K562 (cell line): ENCODE data around the gene DAGLA. TPM values are rescaled to one million over a fixed set of nuclear protein-coding genes. Genes with fewer than 3 reads are reported as not detected.

Experiments
- ATAC-seq: fragments of 200-7000 bp; cut with Tn5 transposase; 3 replicates; pipeline ENCODE4 v1.9.1; 2020; ENCODE audit warnings: moderate library complexity
- BruUV-seq: library from RNA; stranded (reverse); fragments of 400-500 nt; replicated peaks from 2 replicates; lab custom pipeline; 2021; lab: Mats Ljungman, UMichigan
- CTCF ChIA-PET: fragments of 300-600 bp; formaldehyde crosslinking; extraction: SDS; loops from one replicate; lab custom pipeline; 2021; ENCODE audit warnings: low intra/inter-chr PET ratio; lab: Yijun Ruan, JAX
- POLR2A ChIA-PET: fragments of 300-600, 350-650 bp; sonication (Branson Sonifier 250); formaldehyde crosslinking; extraction: SDS; loops from one replicate; lab custom pipeline; 2021; ENCODE audit warnings: antibody characterized with exemption, inconsistent platforms; lab: Yijun Ruan, JAX
- DNase-seq, 4 experiments: peaks; one replicate each; pipeline versions ENCODE4 v3.0.0 to v3.0.0-alpha.2; 2011 to 2018; ENCODE audit warnings: low spot score in 3 of 4, mixed read lengths in 3 of 4; ENCODE audit errors: extremely low read depth in 1 of 4
- FAIRE-seq: peaks from 2 replicates; lab custom pipeline; 2011; peaks lifted over from hg19 to GRCh38; lab: Jason Lieb, UNC
- H2AFZ ChIP-seq: 2 replicates; pipeline ENCODE4 v1.6.0; 2011; ENCODE audit warnings: low read depth, low read length, control low read depth, inconsistent platforms
- H3K27ac ChIP-seq: fragments of 200-600 bp; 3 replicates; pipeline ENCODE4 v1.8.0; 2011; ENCODE audit warnings: low read depth, mild to moderate bottlenecking, control low read depth, inconsistent platforms, low read length, moderate library complexity, mixed read lengths; ENCODE audit errors: extremely low read depth
- H3K27me3 ChIP-seq, 2 experiments: fragments of 300-600 bp in 1 of 2; 2 replicates in 1 of 2; 3 replicates in 1 of 2; pipeline versions ENCODE4 v1.6.0 to v1.8.0; 2011; ENCODE audit warnings: inconsistent platforms in 2 of 2, low read length in 2 of 2, mild to moderate bottlenecking in 1 of 2, mixed read lengths in 1 of 2, moderate library complexity in 1 of 2; ENCODE audit not compliant: control insufficient read depth in 2 of 2, insufficient read depth in 2 of 2
- H3K36me3 ChIP-seq: fragments of 300-600 bp; 3 replicates; pipeline ENCODE4 v1.8.0; 2011; ENCODE audit warnings: mild to moderate bottlenecking, low read length, inconsistent platforms; ENCODE audit not compliant: control insufficient read depth, insufficient read depth
- H3K4me1 ChIP-seq, 2 experiments: fragments of 200-600 bp in 1 of 2; replicated peaks in 1 of 2; 2 replicates in 1 of 2; 3 replicates in 1 of 2; pipeline versions ENCODE4 v1.5.1 to v1.8.0; 2011; ENCODE audit warnings: inconsistent platforms in 2 of 2, low read length in 2 of 2, mild to moderate bottlenecking in 1 of 2, mixed read lengths in 1 of 2, moderate library complexity in 1 of 2; ENCODE audit not compliant: control insufficient read depth in 2 of 2, insufficient read depth in 2 of 2
- H3K4me2 ChIP-seq: 2 replicates; pipeline ENCODE4 v1.6.1; 2011; ENCODE audit warnings: low read length, control low read depth, inconsistent platforms, mixed read lengths; ENCODE audit not compliant: insufficient read depth
- H3K4me3 ChIP-seq: fragments of 200-600 bp; sonication (generic), shearing (Covaris generic); 2 replicates; pipeline ENCODE4 v1.5.1; 2016; ENCODE audit warnings: control low read depth, inconsistent platforms
- H3K79me2 ChIP-seq: fragments of 200-600 bp; 3 replicates; pipeline ENCODE4 v1.8.0; 2011; ENCODE audit warnings: low read length, inconsistent platforms; ENCODE audit not compliant: control insufficient read depth, insufficient read depth
- H3K9ac ChIP-seq, 2 experiments: 2 replicates each; pipeline versions ENCODE4 v1.6.0 to v1.6.1; 2011; ENCODE audit warnings: low read depth in 2 of 2, low read length in 2 of 2, control low read depth in 1 of 2, inconsistent platforms in 1 of 2, mild to moderate bottlenecking in 1 of 2, mixed read lengths in 1 of 2; ENCODE audit not compliant: insufficient read depth in 1 of 2
- H3K9me1 ChIP-seq: one replicate; pipeline ENCODE4 v1.6.0; 2011; ENCODE audit warnings: inconsistent platforms, mild to moderate bottlenecking, low read length, moderate library complexity; ENCODE audit not compliant: control insufficient read depth, insufficient read depth
- H3K9me3 ChIP-seq: replicated peaks from 2 replicates; pipeline ENCODE4 v1.5.1; 2011; ENCODE audit warnings: low read depth, low read length, inconsistent platforms; ENCODE audit not compliant: control insufficient read depth, insufficient read depth
- H4K20me1 ChIP-seq: replicated peaks from 2 replicates; pipeline ENCODE4 v1.6.1; 2011; ENCODE audit warnings: low read length, inconsistent platforms, mixed read lengths; ENCODE audit not compliant: control insufficient read depth, insufficient read depth
- ESRRB ChIP-seq: fragments of 250-450 bp; sonication (Bioruptor Pico); IDR thresholded peaks from 2 replicates; pipeline ENCODE4 v1.5.0; 2020; ENCODE audit warnings: mild to moderate bottlenecking, moderate library complexity, borderline replicate concordance
- POLR2G ChIP-seq: fragments of 200-400 bp; formaldehyde crosslinking; IDR thresholded peaks from 2 replicates; pipeline ENCODE4 v1.6.1; 2017; ENCODE audit warnings: low read depth, mild to moderate bottlenecking, antibody characterized with exemption, low read length, moderate library complexity
- TAF15 ChIP-seq: fragments of 200-400 bp; formaldehyde crosslinking; IDR thresholded peaks from 2 replicates; pipeline ENCODE4 v1.6.1; 2017; ENCODE audit warnings: mild to moderate bottlenecking, low read depth, low read length, moderate library complexity
- TFE3 ChIP-seq: fragments of 450-650 bp; formaldehyde crosslinking; IDR thresholded peaks from 2 replicates; pipeline ENCODE4 v1.4.0; 2020; ENCODE audit warnings: mild to moderate bottlenecking, mixed read lengths
- WGBS: fragments of 100-300 bp; shearing (Covaris generic); methylation state at CpG from one replicate; pipeline ENCODE4 v1.1.6; 2016; ENCODE audit warnings: low coverage, mixed read lengths; ENCODE audit not compliant: insufficient coverage; ENCODE audit errors: missing lambda C conversion rate; 5-methylcytosine and 5-hydroxymethylcytosine counted together
- in situ Hi-C: fragments of 300-500 bp; cut with MboI; formaldehyde crosslinking; loops from 4 replicates; pipeline ENCODE4 v1.15.0; 2018; ENCODE audit warnings: inconsistent platforms, mixed read lengths
- intact Hi-C: fragments of 100-400 bp; cut with micrococcal nuclease; formaldehyde crosslinking; loops from 2 replicates; pipeline ENCODE4 v1.14.2; 2022
- polyA plus RNA-seq, 8 experiments: library from polyadenylated mRNA; depleted of rRNA in 4 of 8; stranded (reverse) in 5 of 8; unstranded in 3 of 8; fragments of >200 nt; fragmentation: Nextera tagmentation in 2 of 8; fragmentation: Illumina TruSeq in 1 of 8; extraction: Ambion mirVana in 2 of 8; extraction: Trizol in 1 of 8; gene quantifications; 2 replicates each; pipeline versions ENCODE4 v1.2.1 to v1.2.3, GENCODE V29; 2011 to 2014; ENCODE audit warnings: inconsistent platforms in 1 of 8, missing spikeins in 1 of 8
- total RNA-seq, 7 experiments: library from RNA; depleted of rRNA in 6 of 7; stranded (reverse); fragments of >200 nt in 6 of 7; fragmentation: Illumina TruSeq in 2 of 7; extraction: Trizol in 2 of 7; gene quantifications; 2 replicates each; pipeline versions ENCODE4 v1.2.1 to v1.2.3, GENCODE V29; 2011 to 2021; ENCODE audit warnings: low replicate concordance in 1 of 7

The DAGLA gene
- total and polyA plus RNA-seq, 9 of the 15 experiments (the other 6 are each of a cell fraction or from before 2014, with no cell fraction given) = 0.03 to 0.16 (median 0.04) TPM; not detected in 4

- POLR2A ChIA-PET = interaction anchor here (0.6 to 2.8 kb wide), 9 partner anchors 9 to 351 kb away, joined by 3 to 21 read pairs (median 4); partner anchors contain the start of genes CPSF7, FEN1, SDHAF2 and TMEM258
- H3K4me1 ChIP-seq = peaks cover 0 to 36% of the 10 kb centered on the region in 2 experiments; a peak in 2 of 5 replicates
- H3K9ac ChIP-seq = peak overlapping the region in 1 of 2 experiments; percentile 69; a peak in 1 of 4 replicates
- WGBS = 73% methylated on average over 7 of the region's 9 CpGs
- in situ Hi-C loops = no loop called here
- TF ChIP-seq ESRRB (CRISPR knock-in tag) (no peak), POLR2G (peak; percentile 30; the same call in 1 of the 2 replicates)
- H3K79me2 ChIP-seq = no peaks in the 10 kb centered on the region
- H3K9me1 ChIP-seq = no peaks in the 10 kb centered on the region
- intact Hi-C loops = no loop called here
- H3K36me3 ChIP-seq = peaks cover 51% of the 10 kb centered on the region; the same call in 2 of the 3 replicates
- no peak overlapping the region for H2AFZ ChIP-seq
- FAIRE-seq = no peak
- H3K27me3 ChIP-seq = no peaks in the 10 kb centered on the region
- H3K4me2 ChIP-seq = no peak overlapping the region
- peaks cover 6% of the 10 kb centered on the region; the same call in 1 of the 2 replicates for H4K20me1 ChIP-seq
- no peak overlapping the region for H3K4me3 ChIP-seq
- no peak for ATAC-seq
- CTCF ChIA-PET = no interaction called here
- BruUV-seq = no TSS peak
- no peak for DNase-seq
- no peaks in the 10 kb centered on the region for H3K9me3 ChIP-seq
- H3K27ac ChIP-seq = no peak overlapping the region
These were observed 100.5 kb downstream of the DAGLA start for GRCh38 chr11:61780581-61781162.

GRCh38 chr11:61781585-61781984, 101.4 kb downstream of the DAGLA start:
- FAIRE-seq = no peak
- WGBS = 68% methylated on average over 5 of the region's 5 CpGs
- Histone ChIP-seq H2AFZ (no peak overlapping the region), H4K20me1 (peaks cover 6% of the 10 kb centered on the region; the same call in 1 of the 2 replicates), H3K4me1 (peaks cover 0 to 31% of the 10 kb centered on the region in 2 experiments; a peak in 2 of 5 replicates), H3K9me1 (no peaks in the 10 kb centered on the region), H3K79me2 (no peaks in the 10 kb centered on the region), H3K27me3 (no peaks in the 10 kb centered on the region), H3K36me3 (peaks cover 60% of the 10 kb centered on the region; the same call in 2 of the 3 replicates), H3K4me2 (no peak overlapping the region), H3K9ac (no peak overlapping the region), H3K4me3 (no peak overlapping the region), H3K9me3 (no peaks in the 10 kb centered on the region), H3K27ac (no peak overlapping the region)
- in situ Hi-C loops (no loop called here), intact Hi-C loops (no loop called here)
- no peak for ATAC-seq
- TF ChIP-seq POLR2G (peak; percentile 43; the same call in 1 of the 2 replicates), TAF15 (no peak), TFE3 (CRISPR knock-in tag) (peak; percentile 56)
- DNase-seq = no peak
- BruUV-seq = no TSS peak
- ChIA-PET POLR2A (interaction anchor here (1.5 to 2.8 kb wide), 3 partner anchors 11 to 34 kb away, joined by 3 to 21 read pairs (median 8); partner anchors contain the start of genes FEN1 and TMEM258), CTCF (no interaction called here)
